PC-3 (cell line): Measurements from ENCODE around the gene SLC31A1.

Source experiments
- CTCF ChIP-seq: fragments of 300-600 bp; sonication (generic); conservative IDR thresholded peaks from 2 replicates; pipeline ENCODE4 v1.5.1; 2017; ENCODE audit warnings: antibody characterized with exemption, low read depth, mild to moderate bottlenecking, low read length
- EZH2phosphoT487 ChIP-seq: fragments of 300-600 bp; sonication (generic); IDR thresholded peaks from 2 replicates; pipeline ENCODE4 v1.6.1; 2018; ENCODE audit warnings: mild to moderate bottlenecking, antibody characterized with exemption, low read length, borderline replicate concordance

- no peak for TF ChIP-seq CTCF
- no peak for TF ChIP-seq EZH2phosphoT487
These were observed 2.6 kb downstream of the SLC31A1 start for GRCh38 chr9:113223963-113224362.
